Kidney (tissue), 14 donors: ENCODE data around the gene KIF1C. TPM values are rescaled to one million over a fixed set of nuclear protein-coding genes. Genes with fewer than 3 reads are reported as not detected.

Source experiments
- DNase-seq, 5 donors: peaks; one replicate each; pipeline ENCODE4 v3.0.0-alpha.2; 2013 to 2020
- FAIRE-seq: peaks from 2 replicates; lab custom pipeline; 2012; peaks lifted over from hg19 to GRCh38; lab: Jason Lieb, UNC
- H3K27ac ChIP-seq, 2 donors: one replicate each; pipeline ENCODE4 v1.7.0; 2013; ENCODE audit warnings: low read depth in 2 of 2, low read length in 2 of 2, inconsistent platforms in 1 of 2
- H3K27me3 ChIP-seq: one replicate; pipeline ENCODE4 v1.7.1; 2013; ENCODE audit warnings: low read length, inconsistent platforms; ENCODE audit not compliant: control insufficient read depth, insufficient read depth
- H3K36me3 ChIP-seq, 3 donors: one replicate each; pipeline versions ENCODE4 v1.7.0 to v1.7.1; 2013; ENCODE audit warnings: low read length in 3 of 3, control low read depth in 1 of 3, inconsistent platforms in 1 of 3; ENCODE audit not compliant: insufficient read depth in 3 of 3, control insufficient read depth in 2 of 3
- H3K4me1 ChIP-seq, 3 donors: one replicate each; pipeline versions ENCODE4 v1.7.0 to v1.7.1; 2013; ENCODE audit warnings: low read length in 3 of 3, inconsistent platforms in 1 of 3, low read depth in 1 of 3; ENCODE audit not compliant: control insufficient read depth in 2 of 3, insufficient read depth in 2 of 3
- H3K4me3 ChIP-seq, 3 donors: one replicate each; pipeline versions ENCODE4 v1.7.0 to v1.8.1; 2013; ENCODE audit warnings: low read length in 3 of 3, control low read depth in 1 of 3, inconsistent platforms in 1 of 3
- H3K9ac ChIP-seq, 3 donors: one replicate each; pipeline versions ENCODE4 v1.7.0 to v1.7.1; 2013; ENCODE audit warnings: low read length in 3 of 3, control low read depth in 1 of 3, inconsistent platforms in 1 of 3
- H3K9me3 ChIP-seq, 3 donors: one replicate each; pipeline versions ENCODE4 v1.7.0 to v1.7.1; 2013; ENCODE audit warnings: low read length in 3 of 3, control low read depth in 1 of 3, inconsistent platforms in 1 of 3; ENCODE audit not compliant: control insufficient read depth in 2 of 3, insufficient read depth in 1 of 3
- CTCF ChIP-seq: IDR thresholded peaks from 3 replicates; pipeline ENCODE4 v1.5.1; 2012; ENCODE audit warnings: mild to moderate bottlenecking, moderate library complexity, borderline replicate concordance; ENCODE audit not compliant: insufficient read depth; ENCODE audit errors: extremely low read depth
- intact Hi-C: fragments of 100-400 bp; cut with DNase I; formaldehyde crosslinking; loops from one replicate; pipeline ENCODE4 v1.11.1; 2022
- polyA plus RNA-seq: library from polyadenylated mRNA; stranded (reverse); fragments of 350-450 nt; fragmentation: Illumina TruSeq; extraction: RNeasy Lipid Tissue Mini Kit (QIAGEN cat#74804); gene quantifications from one replicate; pipeline ENCODE4 v1.2.3, GENCODE V29; 2014; ENCODE audit warnings: low read depth, low replicate concordance; ENCODE audit not compliant: insufficient read depth
- total RNA-seq: library from RNA; stranded (reverse); fragmentation: NEBNext Ultra II Directional; extraction: Animal tissue kit (Norgen Biotek cat#: 25700); gene quantifications from one replicate; pipeline ENCODE4 v1.2.1, GENCODE V29; 2021
- donor health status: control.
- donor health status: control.
- donor health status: control.
- donor health status: control.
- donor health status: control.
- donor health status: DM: yes; HTN: yes; CAD: no.
- donor health status: Normal renal cell carcinoma (clear cell type).

Gene KIF1C
- total and polyA plus RNA-seq, 2 donors from 2014 or later, result 69.6 to 168 TPM

DNA sequence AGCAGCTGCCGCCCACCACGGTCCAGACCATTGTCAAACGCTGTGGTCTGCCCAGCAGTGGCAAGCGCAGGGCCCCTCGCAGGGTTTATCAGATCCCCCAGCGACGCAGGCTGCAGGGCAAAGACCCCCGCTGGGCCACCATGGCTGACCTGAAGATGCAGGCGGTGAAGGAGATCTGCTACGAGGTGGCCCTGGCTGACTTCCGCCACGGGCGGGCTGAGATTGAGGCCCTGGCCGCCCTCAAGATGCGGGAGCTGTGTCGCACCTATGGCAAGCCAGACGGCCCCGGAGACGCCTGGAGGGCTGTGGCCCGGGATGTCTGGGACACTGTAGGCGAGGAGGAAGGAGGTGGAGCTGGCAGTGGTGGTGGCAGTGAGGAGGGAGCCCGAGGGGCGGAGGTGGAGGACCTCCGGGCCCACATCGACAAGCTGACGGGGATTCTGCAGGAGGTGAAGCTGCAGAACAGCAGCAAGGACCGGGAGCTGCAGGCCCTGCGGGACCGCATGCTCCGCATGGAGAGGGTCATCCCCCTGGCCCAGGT lies 24.5 kb downstream of the KIF1C start:
- FAIRE-seq, result no peak
- H3K4me1 ChIP-seq, result no peaks in the 10 kb centered on the region
- H3K9ac ChIP-seq, result no peak overlapping the region
- no peaks in the 10 kb centered on the region for H3K27me3 ChIP-seq
- no peaks in the 10 kb centered on the region for H3K9me3 ChIP-seq
- DNase-seq, result no peak
- peaks cover 0 to 21% (median 16%) of the 10 kb centered on the region in 3 donors for H3K36me3 ChIP-seq
- TF ChIP-seq CTCF, result no peak
- intact Hi-C loops, result no loop called here
- no peak overlapping the region for H3K27ac ChIP-seq
- H3K4me3 ChIP-seq, result no peak overlapping the region

- no peak for TF ChIP-seq CTCF
- intact Hi-C loops, result no loop called here
- DNase-seq, result no peak
- Histone ChIP-seq H3K27ac (no peak overlapping the region), H3K4me1 (no peaks in the 10 kb centered on the region), H3K27me3 (no peaks in the 10 kb centered on the region), H3K36me3 (peaks cover 0 to 18% (median 11%) of the 10 kb centered on the region in 3 donors), H3K9ac (no peak overlapping the region), H3K4me3 (no peak overlapping the region), H3K9me3 (no peaks in the 10 kb centered on the region)
- FAIRE-seq, result no peak
Observed at GRCh38 chr17:5023588-5024147, 25.9 kb downstream of the KIF1C start.

- H3K9me3 ChIP-seq, result no peaks in the 10 kb centered on the region
- no peak overlapping the region for H3K9ac ChIP-seq
- no peak for TF ChIP-seq CTCF
- no peaks in the 10 kb centered on the region for H3K27me3 ChIP-seq
- H3K4me3 ChIP-seq, result no peak overlapping the region
- DNase-seq (no peak), FAIRE-seq (no peak)
- H3K27ac ChIP-seq, result no peak overlapping the region
- H3K36me3 ChIP-seq, result peaks cover 0 to 12% (median 7%) of the 10 kb centered on the region in 3 donors
- intact Hi-C loops, result no loop called here
- H3K4me1 ChIP-seq, result no peaks in the 10 kb centered on the region
Observed at GRCh38 chr17:5024604-5025003, 26.9 kb downstream of the KIF1C start.
